Esophagus squamous epithelium (tissue), 5 donors: Measurements from ENCODE around the gene SPRR2A. TPM values are rescaled to one million over a fixed set of nuclear protein-coding genes. Genes with fewer than 3 reads are reported as not detected.

Source experiments
- DNase-seq: peaks from one replicate; lab custom pipeline; 2025; lab: John Stamatoyannopoulos, UW
- H3K27ac ChIP-seq, 4 donors: fragments of 200-600 bp; sonication (generic); one replicate each; pipeline ENCODE4 v1.5.1; 2016 to 2019; ENCODE audit warnings: mild to moderate bottlenecking in 1 of 4
- H3K27me3 ChIP-seq, 4 donors: fragments of 200-600 bp; sonication (generic); 1 replicate in 3 of 4; 2 replicates in 1 of 4; pipeline versions ENCODE4 v1.5.1 to v1.6.0; 2017 to 2021; ENCODE audit warnings: antibody characterized with exemption in 1 of 4
- H3K36me3 ChIP-seq, 3 donors: fragments of 200-600 bp; sonication (generic); one replicate each; pipeline ENCODE4 v1.5.1; 2016 to 2019
- H3K4me1 ChIP-seq, 3 donors: fragments of 200-600 bp; sonication (generic); one replicate each; pipeline ENCODE4 v1.5.1; 2017 to 2019
- H3K4me3 ChIP-seq, 4 donors: fragments of 200-600 bp; sonication (generic); 1 replicate in 3 of 4; 2 replicates in 1 of 4; pipeline ENCODE4 v1.5.1; 2016 to 2019; ENCODE audit warnings: mild to moderate bottlenecking in 2 of 4, moderate library complexity in 1 of 4
- H3K9me3 ChIP-seq, 3 donors: fragments of 200-600 bp; sonication (generic); one replicate each; pipeline ENCODE4 v1.5.1; 2016 to 2019
- POLR2A ChIP-seq, 4 donors: fragments of 450-650 bp; IDR thresholded peaks; one replicate each; pipeline ENCODE4 v1.6.1; 2017; ENCODE audit warnings: antibody characterized with exemption in 4 of 4, mild to moderate bottlenecking in 4 of 4, moderate library complexity in 3 of 4
- WGBS, 2 donors: methylation state at CpG; one replicate each; pipeline ENCODE4 v1.1.5; 2018; 5-methylcytosine and 5-hydroxymethylcytosine counted together
- intact Hi-C: fragments of 100-400 bp; cut with DNase I; formaldehyde crosslinking; loops from one replicate; pipeline ENCODE4 v1.15.0; 2022
- total RNA-seq, 4 donors: library from RNA; depleted of rRNA; stranded (reverse); fragments of >200 nt; gene quantifications; one replicate each; pipeline ENCODE4 v1.1.0, GENCODE V29; 2016
- TF ChIP-seq, protein P1 (sequence below), 6 experiments: fragments of 450-650 bp in 4 of 6; fragments of 200-600 bp in 2 of 6; sonication (generic) in 2 of 6; IDR thresholded peaks; one replicate each; pipeline ENCODE4 v1.5.1; 2016 to 2019; ENCODE audit warnings: antibody characterized with exemption in 6 of 6, mild to moderate bottlenecking in 4 of 6, moderate library complexity in 4 of 6
- donor health status: DM: yes; HTN: yes; CAD: no.

The SPRR2A gene
- total RNA-seq, 4 donors from 2014 or later: 60.3 to 5,271 (median 1,851) TPM

- Histone ChIP-seq H3K4me3 (no peak overlapping the region), H3K9me3 (peaks cover 0 to 3% (median 0%) of the 10 kb centered on the region in 3 donors), H3K36me3 (no peaks in the 10 kb centered on the region), H3K27ac (no peak overlapping the region), H3K27me3 (no peaks in the 10 kb centered on the region), H3K4me1 (no peaks in the 10 kb centered on the region)
- DNase-seq: no peak
- 53 to 63% methylated on average over 1 of the region's 1 CpG for WGBS, 2 donors
- no peak for TF ChIP-seq POLR2A (IDR thresholded peaks at IDR 0.05)
- TF ChIP-seq, protein P1, sequence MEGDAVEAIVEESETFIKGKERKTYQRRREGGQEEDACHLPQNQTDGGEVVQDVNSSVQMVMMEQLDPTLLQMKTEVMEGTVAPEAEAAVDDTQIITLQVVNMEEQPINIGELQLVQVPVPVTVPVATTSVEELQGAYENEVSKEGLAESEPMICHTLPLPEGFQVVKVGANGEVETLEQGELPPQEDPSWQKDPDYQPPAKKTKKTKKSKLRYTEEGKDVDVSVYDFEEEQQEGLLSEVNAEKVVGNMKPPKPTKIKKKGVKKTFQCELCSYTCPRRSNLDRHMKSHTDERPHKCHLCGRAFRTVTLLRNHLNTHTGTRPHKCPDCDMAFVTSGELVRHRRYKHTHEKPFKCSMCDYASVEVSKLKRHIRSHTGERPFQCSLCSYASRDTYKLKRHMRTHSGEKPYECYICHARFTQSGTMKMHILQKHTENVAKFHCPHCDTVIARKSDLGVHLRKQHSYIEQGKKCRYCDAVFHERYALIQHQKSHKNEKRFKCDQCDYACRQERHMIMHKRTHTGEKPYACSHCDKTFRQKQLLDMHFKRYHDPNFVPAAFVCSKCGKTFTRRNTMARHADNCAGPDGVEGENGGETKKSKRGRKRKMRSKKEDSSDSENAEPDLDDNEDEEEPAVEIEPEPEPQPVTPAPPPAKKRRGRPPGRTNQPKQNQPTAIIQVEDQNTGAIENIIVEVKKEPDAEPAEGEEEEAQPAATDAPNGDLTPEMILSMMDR (IDR thresholded peaks at IDR 0.05): no peak
- intact Hi-C loops: no loop called here
These were observed 30.3 kb upstream of the SPRR2A start for GRCh38 chr1:153087652-153088051.

DNA sequence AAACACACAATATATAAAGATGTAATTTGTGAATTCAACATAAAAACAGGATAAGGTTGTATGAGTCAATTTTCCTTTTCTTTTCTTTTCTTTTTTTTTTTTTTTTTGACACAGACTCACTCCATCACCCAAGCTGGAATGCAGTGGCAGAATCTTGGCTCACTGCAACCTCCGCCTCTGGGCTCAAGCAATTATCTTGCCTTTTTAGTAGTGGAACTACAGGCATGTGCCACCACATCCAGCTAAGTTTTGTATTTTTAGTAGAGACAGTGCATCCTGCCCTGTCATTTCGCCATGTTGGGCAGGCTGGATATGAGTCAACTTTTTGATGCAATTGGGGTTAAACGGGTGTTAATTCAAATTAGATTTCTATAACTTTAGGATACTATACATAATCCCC, 24.4 kb upstream of the SPRR2A start:
- Histone ChIP-seq H3K27me3 (no peaks in the 10 kb centered on the region), H3K4me3 (no peak overlapping the region), H3K36me3 (no peaks in the 10 kb centered on the region), H3K27ac (no peak overlapping the region), H3K4me1 (no peaks in the 10 kb centered on the region), H3K9me3 (peaks cover 0 to 3% (median 0%) of the 10 kb centered on the region in 3 donors)
- no peak for TF ChIP-seq POLR2A (IDR thresholded peaks at IDR 0.05)
- TF ChIP-seq, protein P1 (IDR thresholded peaks at IDR 0.05): no peak
- intact Hi-C loops: no loop called here
- WGBS, 2 donors: 34 to 36% methylated on average over 3 of the region's 3 CpGs
- no peak for DNase-seq

GRCh38 chr1:153072806-153073726, 15.8 kb upstream of the SPRR2A start:
- H3K27me3 ChIP-seq: no peaks in the 10 kb centered on the region
- TF ChIP-seq, protein P1 (IDR thresholded peaks at IDR 0.05): no peak
- TF ChIP-seq POLR2A (IDR thresholded peaks at IDR 0.05): no peak
- intact Hi-C loops: no loop called here
- DNase-seq: no peak
- no peak overlapping the region for H3K27ac ChIP-seq
- WGBS, 2 donors: 71 to 77% methylated on average over 4 to 5 of the region's 5 CpGs
- no peaks in the 10 kb centered on the region for H3K9me3 ChIP-seq
- peaks cover 0 to 4% (median 0%) of the 10 kb centered on the region in 3 donors for H3K4me1 ChIP-seq
- no peak overlapping the region for H3K4me3 ChIP-seq
- no peaks in the 10 kb centered on the region for H3K36me3 ChIP-seq

DNA sequence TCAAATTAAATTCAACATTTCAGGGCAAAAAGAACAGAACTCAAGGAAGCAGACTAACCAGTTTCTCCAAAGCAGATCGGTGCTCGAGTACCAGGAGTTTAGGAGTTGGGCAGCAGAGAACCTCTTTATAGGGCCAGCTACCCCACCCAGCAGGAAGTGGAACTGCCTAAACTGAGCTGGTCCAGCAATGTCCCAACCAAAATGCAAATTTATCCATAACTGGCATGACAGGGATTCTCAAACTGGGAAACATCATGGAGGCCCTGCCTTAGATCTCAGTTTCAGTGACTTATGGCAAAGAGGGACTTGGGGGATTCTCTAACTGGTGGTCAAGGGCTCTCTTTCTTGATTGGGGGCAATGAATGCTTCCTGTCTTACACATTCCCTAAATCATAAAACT, 14.2 kb upstream of the SPRR2A start, which contains the start of gene SPRR2B:
SPRR2B (minus strand) TSS at position 101 of the 400 bp plus-strand sequence. CDS start 772 bp downstream, outside the sequence.
- no peak for TF ChIP-seq POLR2A (IDR thresholded peaks at IDR 0.05)
- TF ChIP-seq, protein P1 (IDR thresholded peaks at IDR 0.05): no peak
- H3K9me3 ChIP-seq: no peaks in the 10 kb centered on the region
- intact Hi-C loops: no loop called here
- no peak for DNase-seq
- no peaks in the 10 kb centered on the region for H3K27me3 ChIP-seq
- no peaks in the 10 kb centered on the region for H3K36me3 ChIP-seq
- no peak within 1 kb of the TSS for H3K27ac ChIP-seq
- 48 to 61% methylated on average over 2 of the region's 2 CpGs for WGBS, 2 donors
- H3K4me1 ChIP-seq: peaks cover 0 to 4% (median 0%) of the 10 kb centered on the region in 3 donors
- H3K4me3 ChIP-seq: no peak within 1 kb of the TSS

DNA sequence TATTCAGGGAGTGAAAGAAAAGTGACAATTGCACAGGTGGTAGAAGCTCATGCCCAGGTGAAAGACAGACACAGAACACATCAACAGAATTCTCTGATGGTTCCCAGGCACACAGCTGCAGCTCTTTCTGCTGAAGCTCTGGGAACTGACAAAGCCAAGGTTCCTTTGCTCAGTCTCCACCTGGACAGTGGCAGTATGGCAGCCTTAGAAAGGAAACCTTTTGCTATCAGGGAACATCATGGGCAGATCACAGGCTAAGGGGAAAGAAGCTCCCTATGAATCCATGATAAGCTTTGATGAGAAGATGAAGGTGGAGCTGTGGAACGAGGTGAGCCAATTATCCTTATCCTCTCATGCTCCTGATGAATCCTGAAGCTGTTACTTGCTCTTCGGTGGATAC, 12.9 kb upstream of the SPRR2A start:
- H3K27ac ChIP-seq: no peak overlapping the region
- no peaks in the 10 kb centered on the region for H3K36me3 ChIP-seq
- H3K27me3 ChIP-seq: no peaks in the 10 kb centered on the region
- no peak for DNase-seq
- peaks cover 0 to 4% (median 0%) of the 10 kb centered on the region in 3 donors for H3K4me1 ChIP-seq
- TF ChIP-seq, protein P1 (IDR thresholded peaks at IDR 0.05): peak in 1 of 6 experiments; percentile 13
- TF ChIP-seq POLR2A (IDR thresholded peaks at IDR 0.05): no peak
- H3K4me3 ChIP-seq: no peak overlapping the region
- no peaks in the 10 kb centered on the region for H3K9me3 ChIP-seq
- 72 to 80% methylated on average over 2 of the region's 2 CpGs for WGBS, 2 donors
- intact Hi-C loops: no loop called here
